Sigmoid colon (tissue), 7 donors: ENCODE measurements around the gene KRTAP10-6. TPM values are rescaled to one million over a fixed set of nuclear protein-coding genes. Genes with fewer than 3 reads are reported as not detected.

ENCODE experiments used
- DNase-seq: peaks from one replicate; pipeline ENCODE4 v3.0.0-alpha.2; 2019
- H3K27ac ChIP-seq, 4 donors: fragments of 200-600 bp; sonication (generic); one replicate each; pipeline ENCODE4 v1.5.1; 2016 to 2019; ENCODE audit warnings: mild to moderate bottlenecking in 1 of 4
- H3K27me3 ChIP-seq, 3 donors: fragments of 200-600 bp; sonication (generic); one replicate each; pipeline ENCODE4 v1.5.1; 2019; ENCODE audit warnings: mild to moderate bottlenecking in 1 of 3
- H3K36me3 ChIP-seq, 4 donors: fragments of 200-600 bp; sonication (generic); one replicate each; pipeline ENCODE4 v1.5.1; 2016 to 2019
- H3K4me1 ChIP-seq, 4 donors: fragments of 200-600 bp; sonication (generic); one replicate each; pipeline ENCODE4 v1.5.1; 2017 to 2019
- H3K4me3 ChIP-seq, 4 donors: fragments of 200-600 bp; sonication (generic); one replicate each; pipeline ENCODE4 v1.5.1; 2017 to 2019; ENCODE audit warnings: mild to moderate bottlenecking in 2 of 4, moderate library complexity in 1 of 4
- H3K9me3 ChIP-seq, 4 donors: fragments of 200-600 bp in 3 of 4; sonication (generic) in 3 of 4; one replicate each; pipeline versions ENCODE4 v1.5.1 to v1.6.1; 2013 to 2019
- CTCF ChIP-seq, 4 experiments: fragments of 450-650 bp in 3 of 4; fragments of 200-600 bp in 1 of 4; IDR thresholded peaks; one replicate each; pipeline ENCODE4 v1.5.1; 2016 to 2019; ENCODE audit warnings: antibody characterized with exemption in 4 of 4, mild to moderate bottlenecking in 3 of 4, moderate library complexity in 2 of 4
- EP300 ChIP-seq, 4 donors: sonication (generic); formaldehyde crosslinking; IDR thresholded peaks; one replicate each; pipeline ENCODE4 v1.6.1; 2017; ENCODE audit warnings: antibody characterized with exemption in 4 of 4
- POLR2A ChIP-seq, 2 donors: fragments of 450-650 bp; IDR thresholded peaks; one replicate each; pipeline ENCODE4 v1.6.1; 2016; ENCODE audit warnings: antibody characterized with exemption in 2 of 2, mild to moderate bottlenecking in 2 of 2, moderate library complexity in 2 of 2
- POLR2AphosphoS5 ChIP-seq, 4 donors: sonication (generic); formaldehyde crosslinking; IDR thresholded peaks; one replicate each; pipeline ENCODE4 v1.6.1; 2017; ENCODE audit warnings: antibody characterized with exemption in 4 of 4
- WGBS, 2 donors: extraction: QIAGEN DNeasy Blood & Tissue Kit; methylation state at CpG; one replicate each; pipeline ENCODE4 v1.1.7; 2013; 5-methylcytosine and 5-hydroxymethylcytosine counted together
- intact Hi-C: fragments of 100-400 bp; cut with DNase I; formaldehyde crosslinking; loops from one replicate; pipeline ENCODE4 v1.15.1; 2023
- polyA plus RNA-seq, 3 donors: library from polyadenylated mRNA; stranded (reverse); fragments of 200-250 nt; gene quantifications; one replicate each; pipeline ENCODE4 v1.2.3, GENCODE V29; 2013
- total RNA-seq, 4 donors: library from RNA; depleted of rRNA; stranded (reverse); fragments of >200 nt; gene quantifications; one replicate each; pipeline ENCODE4 v1.1.0, GENCODE V29; 2016
- donor health status: healthy with polysubstance abuse.
- donor health status: Bipolar disorder and iron deficiency.
- donor health status: healthy.

The KRTAP10-6 gene
- total and polyA plus RNA-seq, 7 donors = not detected

GRCh38 chr21:44579833-44580144 is 12.5 kb downstream of the KRTAP10-6 start:
- TF ChIP-seq POLR2AphosphoS5 (IDR thresholded peaks at IDR 0.05) = no peak
- TF ChIP-seq EP300 (IDR thresholded peaks at IDR 0.05) = no peak
- no peak for TF ChIP-seq CTCF (IDR thresholded peaks at IDR 0.05)
- no peak for TF ChIP-seq POLR2A (IDR thresholded peaks at IDR 0.05)
- DNase-seq = no peak
- no peaks in the 10 kb centered on the region for H3K36me3 ChIP-seq
- peaks cover 0 to 10% (median 4%) of the 10 kb centered on the region in 4 donors for H3K9me3 ChIP-seq
- H3K27ac ChIP-seq = no peak overlapping the region
- WGBS, 2 donors = 66 to 75% methylated on average over 7 of the region's 7 CpGs
- H3K4me3 ChIP-seq = no peak overlapping the region
- H3K27me3 ChIP-seq = peaks cover 0 to 10% (median 6%) of the 10 kb centered on the region in 3 donors
- intact Hi-C loops = no loop called here
- no peaks in the 10 kb centered on the region for H3K4me1 ChIP-seq

- intact Hi-C loops = no loop called here
- no peaks in the 10 kb centered on the region for H3K4me1 ChIP-seq
- H3K27ac ChIP-seq = no peak overlapping the region
- no peak overlapping the region for H3K4me3 ChIP-seq
- DNase-seq = no peak
- H3K36me3 ChIP-seq = no peaks in the 10 kb centered on the region
- WGBS, 2 donors = 74 to 79% methylated on average over 22 of the region's 22 CpGs
- H3K9me3 ChIP-seq = peaks cover 0 to 10% (median 4%) of the 10 kb centered on the region in 4 donors
- TF ChIP-seq EP300 (IDR thresholded peaks at IDR 0.05) (no peak), CTCF (IDR thresholded peaks at IDR 0.05) (no peak), POLR2AphosphoS5 (IDR thresholded peaks at IDR 0.05) (no peak), POLR2A (IDR thresholded peaks at IDR 0.05) (no peak)
- peaks cover 0 to 7% (median 6%) of the 10 kb centered on the region in 3 donors for H3K27me3 ChIP-seq
Measured at GRCh38 chr21:44579056-44579832, 13.1 kb downstream of the KRTAP10-6 start.

- no peaks in the 10 kb centered on the region for H3K4me1 ChIP-seq
- no peaks in the 10 kb centered on the region for H3K36me3 ChIP-seq
- H3K4me3 ChIP-seq = no peak overlapping the region
- TF ChIP-seq POLR2AphosphoS5 (IDR thresholded peaks at IDR 0.05) (no peak), CTCF (IDR thresholded peaks at IDR 0.05) (no peak), EP300 (IDR thresholded peaks at IDR 0.05) (no peak), POLR2A (IDR thresholded peaks at IDR 0.05) (no peak)
- H3K9me3 ChIP-seq = peaks cover 0 to 10% (median 4%) of the 10 kb centered on the region in 4 donors
- DNase-seq = no peak
- WGBS, 2 donors = 95% methylated on average over 17 of the region's 17 CpGs
- H3K27ac ChIP-seq = no peak overlapping the region
- peaks cover 0 to 6% (median 2%) of the 10 kb centered on the region in 3 donors for H3K27me3 ChIP-seq
- intact Hi-C loops = no loop called here
Measured at GRCh38 chr21:44578371-44579055, 13.8 kb downstream of the KRTAP10-6 start.

GRCh38 chr21:44576025-44576420 is 16.3 kb downstream of the KRTAP10-6 start:
- H3K36me3 ChIP-seq = no peaks in the 10 kb centered on the region
- no peak for DNase-seq
- intact Hi-C loops = no loop called here
- 50 to 82% methylated on average over 10 of the region's 10 CpGs for WGBS, 2 donors
- no peak overlapping the region for H3K27ac ChIP-seq
- H3K4me3 ChIP-seq = no peak overlapping the region
- peaks cover 0 to 9% (median 2%) of the 10 kb centered on the region in 4 donors for H3K9me3 ChIP-seq
- TF ChIP-seq POLR2A (IDR thresholded peaks at IDR 0.05) (no peak), POLR2AphosphoS5 (IDR thresholded peaks at IDR 0.05) (no peak), EP300 (IDR thresholded peaks at IDR 0.05) (no peak), CTCF (IDR thresholded peaks at IDR 0.05) (no peak)
- H3K27me3 ChIP-seq = peaks cover 0 to 14% (median 0%) of the 10 kb centered on the region in 3 donors
- H3K4me1 ChIP-seq = no peaks in the 10 kb centered on the region
